ENCODE measurements around the gene CRB2. TPM values are rescaled to one million over a fixed set of nuclear protein-coding genes. Genes with fewer than 3 reads are reported as not detected.

Gene CRB2
- total and polyA plus RNA-seq, 2 of the 13 experiments (the other 11 are each of a cell fraction or from before 2014, with no cell fraction given) = 0.01 to 0.29 TPM

- TF ChIP-seq CTCF (CRISPR knock-in tag; IDR thresholded peaks at IDR 0.05) (peak; percentile 97), JUND (CRISPR knock-in tag; IDR thresholded peaks at IDR 0.05) (0 out of 2 replicates have a peak, but pooled peaks have one; percentile 18), MAZ (IDR thresholded peaks at IDR 0.05; ENCODE audit: borderline replicate concordance, low read depth, low read length) (no peak), MAZ (CRISPR knock-in tag; IDR thresholded peaks at IDR 0.05; ENCODE audit: low read depth) (0 out of 2 replicates have a peak, but pooled peaks have one; percentile 24)
Observed at GRCh38 chr9:123349691-123350480, 6.1 kb upstream of the CRB2 start (continued).

GRCh38 chr9:123350590-123351310 is 5.2 kb upstream of the CRB2 start:
- 10% methylated on average over 8 of the region's 8 CpGs for WGBS (ENCODE audit: low lambda C conversion rate)
- in situ Hi-C loops (cut with HindIII; ENCODE audit: extremely low pct_ligation_motif_present, low pct_unique_long_range_greater_than_20kb) (loop anchor here (5.0 kb wide), 2 partner anchors 37 to 268 kb away; no protein-coding TSS in a partner anchor), intact Hi-C loops (cut with micrococcal nuclease; ENCODE audit: unreplicated experiment) (loop anchor here (1.0 kb wide), 1 partner anchor 269 kb away; no protein-coding TSS in a partner anchor)
- H3K79me2 ChIP-seq (ENCODE audit: insufficient read depth, low read length) = no peaks in the 10 kb centered on the region
- peaks cover 49% of the 10 kb centered on the region for H3K4me1 ChIP-seq (ENCODE audit: insufficient read depth, low read length)
- H3K27me3 ChIP-seq (ENCODE audit: control insufficient read depth in 1 of 2, insufficient read depth in 2 of 2, low read length in 2 of 2) = peaks cover 0 to 31% of the 10 kb centered on the region in 2 experiments; a peak in 4 of 5 replicates
- no peak overlapping the region for H2AFZ ChIP-seq (ENCODE audit: low read length)
- H3K36me3 ChIP-seq (replicated peaks in 1 of 2; ENCODE audit: control insufficient read depth in 1 of 2, insufficient read depth in 2 of 2, low read length in 2 of 2) = no peaks in the 10 kb centered on the region
- H4K20me1 ChIP-seq (ENCODE audit: insufficient read depth, low read length) = no peaks in the 10 kb centered on the region
- H3K4me2 ChIP-seq (ENCODE audit: low read depth, low read length) = no peak overlapping the region
- DNase-seq (ENCODE audit: low spot score) (no peak), FAIRE-seq (no peak), ATAC-seq (no peak)
- ChIA-PET POLR2A (interaction anchor here (1.1 kb wide), 1 partner anchor 255 kb away, joined by 4 read pairs; no protein-coding TSS in a partner anchor), CTCF (ENCODE audit: low intra/inter-chr PET ratio, low total read pairs) (interaction anchor here (1.6 to 2.7 kb wide), 2 partner anchors 248 to 269 kb away, joined by 4 to 27 read pairs; no protein-coding TSS in a partner anchor)
- BruUV-seq (replicated peaks) = no TSS peak
- no peak overlapping the region for H3K9ac ChIP-seq (ENCODE audit: insufficient read depth, low read depth, low read length)
- no peaks in the 10 kb centered on the region for H3K9me3 ChIP-seq (ENCODE audit: low read length)
- no peak overlapping the region for H3K4me3 ChIP-seq (replicated peaks in 1 of 3; ENCODE audit: insufficient read depth in 1 of 3, low read depth in 2 of 3, low read length in 3 of 3)
- H3K27ac ChIP-seq (ENCODE audit: extremely low read length, insufficient read depth, low read length) = no peak overlapping the region
- TF ChIP-seq ZNF124 (CRISPR knock-in tag; IDR thresholded peaks at IDR 0.05) (no peak), MXD3 (CRISPR knock-in tag; IDR thresholded peaks at IDR 0.05) (no peak), ZNF225 (CRISPR knock-in tag; IDR thresholded peaks at IDR 0.05) (no peak), ZNF235 (CRISPR knock-in tag; IDR thresholded peaks at IDR 0.05; ENCODE audit: borderline replicate concordance) (no peak), TCF7 (IDR thresholded peaks at IDR 0.05; ENCODE audit: low read depth) (no peak), SAP130 (CRISPR knock-in tag; IDR thresholded peaks at IDR 0.05; ENCODE audit: low read depth) (no peak), ZKSCAN8 (CRISPR knock-in tag; IDR thresholded peaks at IDR 0.05; ENCODE audit: borderline replicate concordance) (no peak), KDM3A (CRISPR knock-in tag; IDR thresholded peaks at IDR 0.05; ENCODE audit: low read depth) (no peak), ZNF30 (CRISPR knock-in tag; IDR thresholded peaks at IDR 0.05) (no peak), BHLHE40 (IDR thresholded peaks at IDR 0.05; ENCODE audit: low read length) (no peak), NKX3-1 (CRISPR knock-in tag; IDR thresholded peaks at IDR 0.05) (no peak), FOXJ3 (CRISPR knock-in tag; IDR thresholded peaks at IDR 0.05; ENCODE audit: borderline replicate concordance) (no peak), ELF1 (CRISPR knock-in tag; IDR thresholded peaks at IDR 0.05) (no peak), ETV5 (CRISPR knock-in tag; IDR thresholded peaks at IDR 0.05; ENCODE audit: borderline replicate concordance) (no peak), ZBTB3 (CRISPR knock-in tag; IDR thresholded peaks at IDR 0.05; ENCODE audit: borderline replicate concordance, low read depth) (no peak), ZSCAN29 (CRISPR knock-in tag; conservative IDR thresholded peaks at IDR 0.05) (no peak), JUNB (CRISPR knock-in tag; IDR thresholded peaks at IDR 0.05; ENCODE audit: borderline replicate concordance) (no peak)
